SK-N-SH treated with all-trans-retinoic acid at 6 μM for 48 hours (cell line): Measurements from ENCODE around the gene NKX2-3.

Experiments
- CSRNP3 ChIP-seq: fragments of 250-450 bp; sonication (Bioruptor Pico); IDR thresholded peaks from 2 replicates; pipeline ENCODE4 v1.5.1; 2021; ENCODE audit warnings: mild to moderate bottlenecking, moderate library complexity
- PATZ1 ChIP-seq: fragments of 250-450 bp; sonication (Bioruptor Pico); IDR thresholded peaks from 2 replicates; pipeline ENCODE4 v1.8.0; 2020; ENCODE audit warnings: mild to moderate bottlenecking, moderate library complexity, borderline replicate concordance
- SNAI2 ChIP-seq: fragments of 250-450 bp; sonication (Bioruptor Pico); IDR thresholded peaks from 2 replicates; pipeline ENCODE4 v1.5.0; 2020; ENCODE audit warnings: mild to moderate bottlenecking, moderate library complexity
- TOX ChIP-seq: fragments of 250-450 bp; sonication (Bioruptor Pico); IDR thresholded peaks from 2 replicates; pipeline ENCODE4 v1.8.0; 2021; ENCODE audit warnings: mild to moderate bottlenecking, moderate library complexity, borderline replicate concordance
- ZFP3 ChIP-seq: fragments of 250-450 bp; sonication (Bioruptor Pico); IDR thresholded peaks from 2 replicates; pipeline ENCODE4 v1.5.0; 2020; ENCODE audit warnings: mild to moderate bottlenecking, moderate library complexity
- ZNF70 ChIP-seq: fragments of 450-650 bp; formaldehyde crosslinking; IDR thresholded peaks from 2 replicates; pipeline ENCODE4 v1.5.0; 2020; ENCODE audit warnings: mild to moderate bottlenecking, moderate library complexity

GRCh38 chr10:99539820-99540219 lies 7.1 kb downstream of the NKX2-3 start:
- TF ChIP-seq SNAI2 (CRISPR knock-in tag) (no peak), CSRNP3 (CRISPR knock-in tag) (no peak), TOX (CRISPR knock-in tag) (no peak), ZFP3 (no peak), ZNF70 (no peak), PATZ1 (no peak)
